BLaER1 (cell line): Measurements from ENCODE around the gene KPNA4.
"Not testable (repeated sequence)": the region's sequence is repeated elsewhere in the genome, so short reads cannot be mapped to it uniquely, and the experiment has no call there.

Source experiments
- H3K27ac ChIP-seq: shearing (Covaris generic); formaldehyde crosslinking; 2 replicates; pipeline ENCODE4 v1.8.1; 2022
- H3K27me3 ChIP-seq: shearing (Covaris generic); formaldehyde crosslinking; 2 replicates; pipeline ENCODE4 v1.8.1; 2022
- H3K36me3 ChIP-seq: shearing (Covaris generic); formaldehyde crosslinking; 2 replicates; pipeline ENCODE4 v1.8.1; 2022
- H3K4me1 ChIP-seq: shearing (Covaris generic); formaldehyde crosslinking; 2 replicates; pipeline ENCODE4 v1.8.1; 2022
- H3K4me2 ChIP-seq: shearing (Covaris generic); formaldehyde crosslinking; 2 replicates; pipeline ENCODE4 v1.8.1; 2022
- H3K4me3 ChIP-seq: shearing (Covaris generic); formaldehyde crosslinking; 2 replicates; pipeline ENCODE4 v1.8.1; 2022
- H3K9ac ChIP-seq: shearing (Covaris generic); formaldehyde crosslinking; 2 replicates; pipeline ENCODE4 v1.8.1; 2022
- H3K9me3 ChIP-seq: shearing (Covaris generic); formaldehyde crosslinking; 2 replicates; pipeline ENCODE4 v1.8.1; 2022
- H4K20me1 ChIP-seq: shearing (Covaris generic); formaldehyde crosslinking; 2 replicates; pipeline ENCODE4 v1.8.1; 2022
- Cebpa-rat ChIP-seq: shearing (Covaris generic); IDR thresholded peaks from 2 replicates; pipeline ENCODE4 v1.8.1; 2022

Gene KPNA4

GRCh38 chr3:160565442-160566403 lies at the start of gene KPNA4:
KPNA4 (minus strand) TSS chr3:160565571; CDS start chr3:160565282, 289 bp downstream.
- Histone ChIP-seq H3K27me3 (no peaks in the 10 kb centered on the region), H3K4me3 (peak within 1 kb of the TSS; percentile 98), H3K27ac (peak within 1 kb of the TSS; percentile 97), H3K4me2 (peak within 1 kb of the TSS; percentile 93), H4K20me1 (peaks cover 43% of the 10 kb centered on the region), H3K4me1 (peaks cover 51% of the 10 kb centered on the region), H3K9ac (peak within 1 kb of the TSS; percentile 99), H3K9me3 (peaks cover 6% of the 10 kb centered on the region; the same call in 1 of the 2 replicates), H3K36me3 (peaks cover 35% of the 10 kb centered on the region)
- TF ChIP-seq Cebpa-rat = no peak

GRCh38 chr3:160613661-160614060 lies 48.3 kb upstream of the KPNA4 start:
- H3K4me2 ChIP-seq = no peak overlapping the region
- no peaks in the 10 kb centered on the region for H3K9me3 ChIP-seq
- H3K4me1 ChIP-seq = no peaks in the 10 kb centered on the region
- H3K9ac ChIP-seq = no peak overlapping the region
- TF ChIP-seq Cebpa-rat = no peak
- H3K4me3 ChIP-seq = no peak overlapping the region
- no peaks in the 10 kb centered on the region for H3K36me3 ChIP-seq
- H3K27me3 ChIP-seq = no peaks in the 10 kb centered on the region
- no peak overlapping the region for H3K27ac ChIP-seq
- H4K20me1 ChIP-seq = no peaks in the 10 kb centered on the region

- Histone ChIP-seq H3K27ac (no peak overlapping the region), H3K4me2 (no peak overlapping the region), H4K20me1 (no peaks in the 10 kb centered on the region), H3K27me3 (no peaks in the 10 kb centered on the region), H3K36me3 (no peaks in the 10 kb centered on the region), H3K4me1 (no peaks in the 10 kb centered on the region), H3K4me3 (no peak overlapping the region), H3K9me3 (no peaks in the 10 kb centered on the region), H3K9ac (no peak overlapping the region)
- TF ChIP-seq Cebpa-rat = no peak
Measured at GRCh38 chr3:160612386-160613075, 47.2 kb upstream of the KPNA4 start.

GRCh38 chr3:160611141-160611540 lies 45.8 kb upstream of the KPNA4 start:
- Histone ChIP-seq H3K4me3 (no peak overlapping the region), H3K36me3 (no peaks in the 10 kb centered on the region), H3K9me3 (no peaks in the 10 kb centered on the region), H3K27me3 (no peaks in the 10 kb centered on the region), H3K27ac (no peak overlapping the region), H3K4me1 (no peaks in the 10 kb centered on the region), H3K4me2 (no peak overlapping the region), H3K9ac (no peak overlapping the region), H4K20me1 (no peaks in the 10 kb centered on the region)
- TF ChIP-seq Cebpa-rat = no peak

GRCh38 chr3:160608870-160609269 lies 43.5 kb upstream of the KPNA4 start:
- H3K27ac ChIP-seq = no peak overlapping the region
- no peaks in the 10 kb centered on the region for H4K20me1 ChIP-seq
- no peaks in the 10 kb centered on the region for H3K36me3 ChIP-seq
- no peak overlapping the region for H3K9ac ChIP-seq
- no peaks in the 10 kb centered on the region for H3K9me3 ChIP-seq
- H3K4me3 ChIP-seq = no peak overlapping the region
- TF ChIP-seq Cebpa-rat = no peak
- no peaks in the 10 kb centered on the region for H3K4me1 ChIP-seq
- no peak overlapping the region for H3K4me2 ChIP-seq
- H3K27me3 ChIP-seq = no peaks in the 10 kb centered on the region

- Histone ChIP-seq H3K27ac (no peak overlapping the region), H3K27me3 (no peaks in the 10 kb centered on the region), H3K9me3 (no peaks in the 10 kb centered on the region), H3K4me3 (no peak overlapping the region), H4K20me1 (no peaks in the 10 kb centered on the region), H3K4me1 (no peaks in the 10 kb centered on the region), H3K36me3 (no peaks in the 10 kb centered on the region), H3K9ac (no peak overlapping the region), H3K4me2 (no peak overlapping the region)
- TF ChIP-seq Cebpa-rat = no peak
Measured at GRCh38 chr3:160607826-160608225, 42.5 kb upstream of the KPNA4 start.

GRCh38 chr3:160605315-160605714 lies 39.9 kb upstream of the KPNA4 start:
- Histone ChIP-seq H3K36me3 (no peaks in the 10 kb centered on the region), H3K4me1 (no peaks in the 10 kb centered on the region)
- TF ChIP-seq Cebpa-rat = no peak

GRCh38 chr3:160603845-160604244 lies 38.5 kb upstream of the KPNA4 start:
- H3K4me2 ChIP-seq, H3K4me3 ChIP-seq, H3K27me3 ChIP-seq, H3K9me3 ChIP-seq, H3K4me1 ChIP-seq, H3K27ac ChIP-seq, H3K36me3 ChIP-seq, H4K20me1 ChIP-seq, H3K9ac ChIP-seq: not testable (repeated sequence)

More at GRCh38 chr3:160605315-160605714, 39.9 kb upstream of the KPNA4 start:
- Histone ChIP-seq H3K4me2 (no peak overlapping the region), H3K9me3 (no peaks in the 10 kb centered on the region), H3K4me3 (no peak overlapping the region), H3K27ac (no peak overlapping the region), H4K20me1 (no peaks in the 10 kb centered on the region), H3K27me3 (no peaks in the 10 kb centered on the region), H3K9ac (no peak overlapping the region)

- Histone ChIP-seq H4K20me1 (no peaks in the 10 kb centered on the region), H3K36me3 (no peaks in the 10 kb centered on the region)
Measured at GRCh38 chr3:160602259-160602658, 36.9 kb upstream of the KPNA4 start.

GRCh38 chr3:160601288-160601687 lies 35.9 kb upstream of the KPNA4 start:
- H3K27ac ChIP-seq = no peak overlapping the region
- no peak for TF ChIP-seq Cebpa-rat
- no peak overlapping the region for H3K4me3 ChIP-seq
- H3K9ac ChIP-seq = no peak overlapping the region
- no peaks in the 10 kb centered on the region for H4K20me1 ChIP-seq
- H3K4me2 ChIP-seq = no peak overlapping the region
- H3K27me3 ChIP-seq = no peaks in the 10 kb centered on the region
- H3K9me3 ChIP-seq = no peaks in the 10 kb centered on the region
- no peaks in the 10 kb centered on the region for H3K4me1 ChIP-seq
- no peaks in the 10 kb centered on the region for H3K36me3 ChIP-seq

More at GRCh38 chr3:160602259-160602658, 36.9 kb upstream of the KPNA4 start:
- H3K9ac ChIP-seq = no peak overlapping the region
- TF ChIP-seq Cebpa-rat = no peak
- no peaks in the 10 kb centered on the region for H3K27me3 ChIP-seq
- no peak overlapping the region for H3K4me2 ChIP-seq
- H3K27ac ChIP-seq = no peak overlapping the region
- H3K4me3 ChIP-seq = no peak overlapping the region
- H3K9me3 ChIP-seq = no peaks in the 10 kb centered on the region
- H3K4me1 ChIP-seq = no peaks in the 10 kb centered on the region
